Lower leg skin (tissue), 3 donors: ENCODE data around the gene EIF3C.
"Not testable (repeated sequence)": the region's sequence is repeated elsewhere in the genome, so short reads cannot be mapped to it uniquely, and the experiment has no call there.

Source experiments
- POLR2A ChIP-seq, 2 donors: fragments of 450-650 bp; IDR thresholded peaks; one replicate each; pipeline ENCODE4 v1.6.1; 2016 to 2017; ENCODE audit warnings: antibody characterized with exemption in 2 of 2, mild to moderate bottlenecking in 1 of 2, moderate library complexity in 1 of 2
- TF ChIP-seq, protein P1 (sequence below), 3 donors: fragments of 450-650 bp; IDR thresholded peaks; one replicate each; pipeline ENCODE4 v1.5.1; 2016; ENCODE audit warnings: antibody characterized with exemption in 3 of 3, mild to moderate bottlenecking in 3 of 3, moderate library complexity in 2 of 3

DNA sequence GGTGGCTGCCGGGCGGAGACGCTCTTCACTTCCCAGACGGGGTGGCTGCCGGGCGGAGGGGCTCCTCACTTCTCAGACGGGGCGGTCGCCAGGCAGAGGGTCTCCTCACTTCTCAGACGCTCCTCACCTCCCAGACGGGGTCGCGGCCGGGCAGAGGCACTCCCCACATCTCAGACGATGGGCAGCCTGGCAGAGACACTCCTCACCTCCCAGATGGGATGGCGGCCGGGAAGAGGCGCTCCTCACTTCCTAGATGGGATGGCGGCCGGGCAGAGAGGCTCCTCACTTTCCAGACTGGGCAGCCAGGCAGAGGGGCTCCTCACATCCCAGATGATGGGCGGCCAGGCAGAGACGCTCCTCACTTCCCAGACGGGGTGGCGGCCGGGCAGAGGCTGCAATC, 45.0 kb upstream of the EIF3C start:
- TF ChIP-seq, protein P1, sequence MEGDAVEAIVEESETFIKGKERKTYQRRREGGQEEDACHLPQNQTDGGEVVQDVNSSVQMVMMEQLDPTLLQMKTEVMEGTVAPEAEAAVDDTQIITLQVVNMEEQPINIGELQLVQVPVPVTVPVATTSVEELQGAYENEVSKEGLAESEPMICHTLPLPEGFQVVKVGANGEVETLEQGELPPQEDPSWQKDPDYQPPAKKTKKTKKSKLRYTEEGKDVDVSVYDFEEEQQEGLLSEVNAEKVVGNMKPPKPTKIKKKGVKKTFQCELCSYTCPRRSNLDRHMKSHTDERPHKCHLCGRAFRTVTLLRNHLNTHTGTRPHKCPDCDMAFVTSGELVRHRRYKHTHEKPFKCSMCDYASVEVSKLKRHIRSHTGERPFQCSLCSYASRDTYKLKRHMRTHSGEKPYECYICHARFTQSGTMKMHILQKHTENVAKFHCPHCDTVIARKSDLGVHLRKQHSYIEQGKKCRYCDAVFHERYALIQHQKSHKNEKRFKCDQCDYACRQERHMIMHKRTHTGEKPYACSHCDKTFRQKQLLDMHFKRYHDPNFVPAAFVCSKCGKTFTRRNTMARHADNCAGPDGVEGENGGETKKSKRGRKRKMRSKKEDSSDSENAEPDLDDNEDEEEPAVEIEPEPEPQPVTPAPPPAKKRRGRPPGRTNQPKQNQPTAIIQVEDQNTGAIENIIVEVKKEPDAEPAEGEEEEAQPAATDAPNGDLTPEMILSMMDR (IDR thresholded peaks at IDR 0.05) = not testable (repeated sequence)
- TF ChIP-seq POLR2A (IDR thresholded peaks at IDR 0.05) = not testable (repeated sequence)
